ENCODE measurements around the gene DBT.
"Not testable (repeated sequence)": the region's sequence is repeated elsewhere in the genome, so short reads cannot be mapped to it uniquely, and the experiment has no call there.

Gene DBT

GRCh38 chr1:100249537-100250257, at the start of gene DBT:
Gene DBT (minus strand): TSS chr1:100249834. CDS start chr1:100249820, 14 bp downstream.
- DNase-seq (ENCODE audit: low read depth) = peak; percentile 79

DNA sequence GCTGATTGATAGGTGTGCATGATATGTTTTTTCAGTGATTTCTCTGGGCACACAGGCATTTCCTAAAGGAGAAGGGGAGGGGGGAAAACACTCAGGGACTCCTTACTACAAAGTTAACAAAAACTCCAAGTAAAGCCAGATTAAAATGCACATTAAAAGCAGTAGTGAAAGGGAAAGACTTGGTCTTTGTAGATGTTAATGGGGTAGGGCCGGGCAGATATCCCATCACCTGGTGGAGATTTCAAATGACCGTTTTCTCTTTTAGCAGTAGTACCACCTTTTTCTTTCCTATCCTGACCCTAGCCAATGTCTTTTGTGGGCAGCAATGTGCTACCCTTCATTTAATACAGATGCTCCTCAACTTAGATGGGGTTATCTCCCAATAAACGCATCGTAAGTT, 48.9 kb upstream of the DBT start:
- no peak for DNase-seq (ENCODE audit: low read depth)

DNA sequence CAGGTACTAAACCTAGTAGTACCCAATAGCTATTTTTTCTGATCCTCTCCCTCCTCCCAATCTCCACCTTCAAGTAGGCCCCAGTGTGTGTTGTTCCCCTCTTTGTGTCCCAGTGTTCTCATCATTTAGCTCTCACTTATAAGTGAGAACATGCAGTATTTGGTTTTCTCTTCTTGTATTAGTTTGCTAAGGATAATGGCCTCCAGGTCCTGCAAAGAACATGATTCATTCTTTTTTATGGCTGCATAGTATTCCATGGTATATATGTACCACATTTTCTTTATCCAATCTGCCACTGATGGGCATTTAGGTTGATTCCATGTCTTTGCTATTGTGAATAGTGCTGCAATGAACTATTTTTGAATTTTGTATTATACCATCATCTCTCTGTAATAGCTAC, 47.4 kb upstream of the DBT start:
- DNase-seq (ENCODE audit: low read depth) = not testable (repeated sequence)

DNA sequence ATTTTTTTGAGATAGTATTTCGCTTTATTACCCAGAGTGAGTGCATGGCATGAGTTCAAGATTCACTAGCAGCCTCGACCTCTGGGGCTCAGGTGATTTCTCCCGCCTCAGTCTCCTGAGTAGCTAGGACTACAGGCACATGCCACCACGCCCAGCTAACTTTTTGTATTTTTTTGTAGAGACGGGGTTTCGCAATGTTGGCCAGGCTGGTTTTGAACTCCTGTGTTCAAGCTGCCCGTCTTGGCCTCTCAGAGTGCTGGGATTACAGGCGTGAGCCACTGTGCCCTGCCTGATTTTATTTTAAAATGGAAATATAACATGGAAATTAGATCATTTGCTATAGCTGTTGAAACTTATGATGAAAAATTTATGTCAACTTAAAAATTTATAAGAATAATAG, 46.5 kb upstream of the DBT start:
- DNase-seq (ENCODE audit: low read depth) = no peak

DNA sequence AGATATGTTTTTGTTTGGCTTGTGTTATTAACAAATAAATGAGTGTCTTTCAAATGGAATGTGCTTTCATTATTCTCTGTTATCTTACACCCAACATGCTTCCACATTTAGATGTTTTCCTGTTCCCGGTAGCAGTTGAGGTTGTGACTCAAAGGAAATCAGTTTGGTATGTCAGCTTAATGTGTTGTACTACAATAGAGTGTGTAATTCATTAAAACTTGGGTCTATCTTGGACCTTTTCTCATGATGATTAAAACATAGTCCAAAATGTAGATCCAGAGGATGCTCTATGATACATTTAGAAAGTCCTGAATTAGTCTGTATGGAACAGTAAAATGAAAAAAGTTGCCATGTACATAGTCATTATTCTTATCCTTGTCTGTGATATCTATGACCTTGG, 43.1 kb upstream of the DBT start:
- peak; percentile 31 for DNase-seq (ENCODE audit: low read depth)

- DNase-seq (ENCODE audit: low read depth) = no peak
These were observed 40.7 kb upstream of the DBT start for GRCh38 chr1:100290291-100290690.

GRCh38 chr1:100287162-100287561, 37.5 kb upstream of the DBT start:
- DNase-seq (ENCODE audit: low read depth) = no peak

- no peak for DNase-seq (ENCODE audit: low read depth)
These were observed 35.0 kb upstream of the DBT start for GRCh38 chr1:100284591-100284990.

DNA sequence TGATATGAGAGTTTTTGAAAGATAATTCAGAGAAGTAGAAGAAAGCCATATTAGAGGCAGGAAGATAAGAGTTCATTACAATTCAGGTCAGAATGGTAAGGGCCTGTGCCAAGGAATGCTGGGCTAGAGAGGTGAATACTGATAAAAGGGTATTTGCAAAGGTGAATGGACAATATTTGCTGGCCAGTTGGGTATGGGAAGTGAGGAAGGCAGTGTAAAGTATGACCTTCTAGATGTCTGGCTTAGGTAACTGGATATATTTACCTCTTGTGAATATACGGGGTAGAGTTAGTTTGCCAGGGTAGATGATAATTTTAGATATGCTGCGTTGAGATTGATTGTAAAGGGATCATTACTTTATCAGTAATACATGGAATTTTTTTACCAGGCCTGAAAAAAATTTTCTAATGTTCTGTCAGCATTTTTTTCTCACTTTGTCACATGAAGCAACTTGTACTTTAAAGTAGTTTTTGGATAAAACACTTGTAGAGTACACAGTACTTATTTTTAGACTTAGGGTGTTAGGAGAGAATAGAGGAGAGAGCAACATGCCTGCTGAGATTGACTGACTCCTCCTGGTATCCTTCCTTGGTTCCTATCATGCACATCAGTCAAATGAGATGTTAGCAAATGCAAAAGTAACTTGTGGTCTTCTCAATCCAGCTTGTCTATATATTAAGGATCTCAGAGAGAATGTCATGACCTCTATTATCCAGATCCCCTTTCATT, 30.5 kb upstream of the DBT start:
- DNase-seq (ENCODE audit: low read depth) = no peak

GRCh38 chr1:100279358-100279923, 29.8 kb upstream of the DBT start:
- no peak for DNase-seq (ENCODE audit: low read depth)

DNA sequence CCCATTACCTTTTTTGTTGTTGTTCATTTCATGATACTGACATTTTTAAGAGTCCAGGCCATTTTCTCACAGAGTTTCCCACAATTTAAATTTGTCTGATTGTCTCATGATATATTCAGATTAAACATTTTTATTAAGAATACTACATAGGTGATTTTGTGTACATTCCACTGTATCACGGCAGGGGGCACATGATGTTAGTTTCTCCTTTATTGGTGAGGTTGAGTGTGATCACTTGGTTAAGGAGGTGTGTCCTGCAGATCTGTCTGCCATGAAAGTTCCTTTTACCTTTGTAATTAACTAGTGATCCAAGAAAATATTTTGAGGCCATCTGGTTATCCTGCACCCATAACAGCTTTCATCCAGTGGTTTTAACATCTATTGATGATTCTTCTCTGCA, 28.2 kb upstream of the DBT start:
- DNase-seq (ENCODE audit: low read depth) = no peak

GRCh38 chr1:100268202-100268601, 18.6 kb upstream of the DBT start:
- no peak for DNase-seq (ENCODE audit: low read depth)

DNA sequence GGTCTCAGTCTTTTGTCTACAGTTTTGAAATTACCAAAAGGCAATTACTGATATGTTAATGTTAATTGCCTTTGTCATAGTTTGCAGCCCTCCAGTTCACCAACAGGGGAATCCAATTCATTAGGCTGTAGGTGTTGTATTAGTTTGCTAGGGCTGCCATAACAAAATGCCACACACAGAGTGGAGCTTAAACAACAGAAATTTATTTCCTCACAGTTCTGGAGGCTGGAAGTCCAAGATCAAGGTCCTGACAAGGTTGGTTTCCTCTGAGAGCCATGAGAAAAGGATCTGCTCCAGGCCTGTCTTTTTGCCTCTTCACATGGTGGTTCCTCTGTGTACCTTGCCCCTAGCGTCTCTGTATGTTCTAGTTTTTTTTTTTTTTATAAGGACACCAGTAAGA, 17.6 kb upstream of the DBT start:
- DNase-seq (ENCODE audit: low read depth) = no peak

DNA sequence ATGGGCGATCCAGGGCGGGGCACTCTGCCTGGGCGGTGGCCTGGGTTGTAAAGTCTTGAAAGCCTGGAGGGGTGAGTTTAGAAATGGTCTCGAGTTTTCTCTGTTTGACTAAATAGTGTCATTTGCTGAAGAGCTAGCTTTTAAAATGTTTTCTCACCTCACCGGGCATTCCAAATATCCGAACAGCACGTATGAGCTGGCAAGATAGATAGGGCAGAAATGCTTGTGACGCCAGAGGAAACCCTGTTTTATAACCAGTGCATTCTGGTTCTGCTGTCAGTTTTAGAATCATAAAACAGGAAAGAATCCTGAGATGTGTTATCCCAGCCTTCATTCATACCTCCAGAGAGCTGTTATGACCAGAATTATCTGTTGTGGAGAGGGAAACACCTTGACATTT, 17.1 kb upstream of the DBT start:
- DNase-seq (ENCODE audit: low read depth) = no peak

GRCh38 chr1:100265931-100266740, 16.5 kb upstream of the DBT start, which contains the start of gene RTCA:
Gene RTCA (plus strand): TSS chr1:100266216. CDS start chr1:100266376, 160 bp downstream.
- peak; percentile 80 for DNase-seq (ENCODE audit: low read depth)

GRCh38 chr1:100265562-100265930, 15.9 kb upstream of the DBT start:
- no peak for DNase-seq (ENCODE audit: low read depth)

GRCh38 chr1:100264081-100264480, 14.4 kb upstream of the DBT start:
- DNase-seq (ENCODE audit: low read depth) = not testable (repeated sequence)

- DNase-seq (ENCODE audit: low read depth) = no peak
These were observed 12.1 kb upstream of the DBT start for GRCh38 chr1:100261686-100262085.

DNA sequence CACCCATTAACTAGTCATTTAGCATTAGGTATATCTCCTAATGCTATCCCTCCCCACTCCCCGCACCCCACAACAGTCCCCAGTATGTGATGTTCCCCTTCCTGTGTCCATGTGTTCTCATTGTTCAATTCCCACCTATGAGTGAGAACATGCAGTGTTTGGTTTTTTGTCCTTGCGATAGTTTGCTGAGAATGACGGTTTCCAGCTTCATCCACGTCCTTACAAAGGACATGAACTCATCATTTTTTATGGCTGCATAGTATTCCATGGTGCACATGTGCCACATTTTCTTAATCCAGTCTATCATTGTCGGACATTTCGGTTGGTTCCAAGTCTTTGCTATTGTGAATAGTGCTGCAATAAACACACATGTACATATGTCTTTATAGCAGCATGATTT, 8.8 kb upstream of the DBT start:
- DNase-seq (ENCODE audit: low read depth) = not testable (repeated sequence)

DNA sequence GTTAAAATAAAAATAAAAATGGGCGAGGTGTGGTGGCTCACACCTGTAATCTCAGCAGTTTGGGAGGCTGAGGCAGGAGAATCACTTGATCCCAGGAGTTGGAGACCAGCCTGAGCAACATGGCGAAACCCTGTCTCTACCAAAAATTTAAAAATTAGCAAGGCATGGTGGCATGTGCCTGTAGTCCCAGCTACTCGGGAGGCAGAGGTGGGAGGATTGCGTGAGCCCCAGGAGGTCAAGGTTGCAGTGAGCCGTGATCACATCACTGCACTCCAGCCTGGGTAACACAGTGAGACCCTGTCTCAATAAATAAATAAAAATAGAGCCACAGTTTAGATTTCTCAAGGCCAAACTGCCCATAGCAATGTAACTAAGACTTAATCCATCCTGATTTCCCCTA, 6.6 kb upstream of the DBT start:
- not testable (repeated sequence) for DNase-seq (ENCODE audit: low read depth)

DNA sequence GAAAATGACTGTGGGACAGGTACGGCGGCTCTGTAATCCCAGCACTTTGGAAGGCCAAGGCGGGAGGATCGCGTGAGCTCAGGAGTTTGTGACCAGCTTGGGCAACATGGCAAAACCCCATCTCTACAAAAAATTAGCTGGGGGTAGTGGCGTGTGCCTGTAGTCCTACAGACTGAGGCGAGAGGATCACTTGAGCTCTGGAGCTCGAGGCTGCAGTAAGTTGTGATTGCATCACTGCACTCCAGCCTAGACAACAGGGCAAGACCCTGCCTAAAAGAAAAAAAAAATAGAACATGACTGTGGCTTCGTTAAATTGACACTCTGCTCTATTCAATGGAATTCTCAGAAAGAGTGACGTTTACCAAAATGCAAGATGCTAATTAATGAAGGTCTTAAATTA, 3.9 kb upstream of the DBT start:
- no peak for DNase-seq (ENCODE audit: low read depth)

- no peak for DNase-seq (ENCODE audit: low read depth)
These were observed 3.3 kb upstream of the DBT start for GRCh38 chr1:100252901-100253300.

All from non-pigmented ciliary epithelial cell (primary cell).